Nucleus accumbens (tissue), 56 donors: Measurements from ENCODE around the gene JUNB.
"Not testable (repeated sequence)": the region's sequence is repeated elsewhere in the genome, so short reads cannot be mapped to it uniquely, and the experiment has no call there.

Experiments
- DNase-seq, 56 donors: peaks; one replicate each; lab custom pipeline; 2025; lab: John Stamatoyannopoulos, UW

Gene JUNB

DNA sequence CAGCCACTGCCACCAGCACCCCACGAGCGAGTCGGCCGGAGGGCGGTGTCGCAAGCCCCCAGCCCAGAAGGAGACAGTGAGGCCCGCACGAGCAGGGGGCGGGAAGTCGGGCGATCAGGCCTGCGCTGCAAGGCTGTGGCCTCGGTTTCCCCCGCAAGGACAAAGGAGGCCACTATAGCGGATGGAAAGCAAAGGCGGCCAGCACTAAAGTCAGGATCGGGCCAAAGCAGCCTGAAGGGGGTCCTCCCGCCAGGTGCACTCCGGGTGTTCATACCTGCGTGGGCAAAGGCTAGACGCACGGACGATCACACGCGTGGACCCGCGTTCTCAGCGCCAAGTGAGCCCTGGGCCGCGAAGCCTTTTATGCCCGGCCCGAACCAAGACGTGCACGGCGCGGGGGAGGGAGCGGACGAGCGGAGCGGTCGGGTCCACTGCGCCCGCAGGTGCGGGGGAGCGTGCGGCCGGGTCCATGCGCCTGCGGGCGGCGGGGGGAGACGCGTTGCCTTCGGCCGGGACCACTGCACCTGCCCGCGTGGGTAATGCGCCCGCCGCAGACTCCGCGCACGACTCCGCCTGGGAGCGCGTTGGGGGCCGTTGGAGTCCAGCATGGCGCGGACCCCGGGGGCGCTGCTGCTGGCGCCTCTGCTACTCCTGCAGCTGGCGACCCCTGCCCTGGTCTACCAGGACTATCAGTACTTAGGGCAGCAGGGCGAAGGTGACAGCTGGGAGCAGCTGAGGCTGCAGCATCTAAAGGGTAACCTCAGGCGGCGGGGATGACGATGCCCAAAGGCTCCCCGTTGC, 10.4 kb downstream of the JUNB start, which contains the start of the genes PRDX2 and THSD8:
TSS of gene PRDX2 (minus strand) at position 335 of the 801 bp plus-strand sequence. CDS start 539 bp downstream, outside the sequence.
TSS of gene THSD8 (plus strand) at position 604 of the 801 bp plus-strand sequence. CDS start at position 607, 3 bp downstream.
- peak in 50 of 56 donors; percentile 16 to 88 (median 67) for DNase-seq

DNA sequence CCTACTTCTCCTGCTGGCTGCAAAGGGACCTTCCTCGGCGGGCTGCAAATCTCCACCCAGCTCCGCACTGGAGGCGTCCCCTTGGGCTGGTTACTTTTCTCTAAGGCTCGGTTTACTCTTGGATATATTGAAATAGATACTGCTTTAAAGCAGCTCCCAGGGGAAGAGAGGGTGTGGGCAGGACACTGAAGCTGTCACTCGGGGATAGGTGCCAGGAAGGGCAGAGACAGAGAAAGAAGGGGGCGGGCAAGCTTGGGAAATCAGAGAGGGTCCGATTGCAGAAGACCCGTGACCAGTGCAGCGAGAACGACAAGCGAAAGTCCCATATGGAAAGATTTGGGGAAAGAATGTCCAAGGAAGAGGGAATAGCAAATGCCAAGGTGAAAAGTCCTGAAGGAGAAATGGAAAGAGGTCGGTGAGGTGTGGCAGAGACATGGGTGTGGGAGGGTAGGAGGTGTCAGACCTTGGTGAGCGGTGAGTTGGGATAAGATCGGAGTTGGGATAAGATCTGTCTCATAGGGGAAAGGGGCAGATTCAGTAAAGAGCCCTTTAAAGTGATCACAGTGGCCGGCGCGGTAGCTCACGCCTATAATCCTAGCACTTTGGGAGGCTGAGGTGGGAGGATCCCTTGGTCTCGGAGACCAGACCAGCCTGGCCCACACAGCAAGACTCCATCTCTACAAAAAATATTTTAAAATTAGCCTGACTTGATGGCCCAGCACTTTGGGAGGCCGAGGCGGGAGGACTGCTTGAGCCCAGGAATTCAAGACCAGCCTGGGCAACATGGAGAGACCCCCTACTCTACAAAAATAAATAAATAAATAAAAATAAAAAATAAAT, 11.2 kb downstream of the JUNB start:
- peak in 3 of 56 donors; percentile 23 to 49 (median 41) for DNase-seq

DNA sequence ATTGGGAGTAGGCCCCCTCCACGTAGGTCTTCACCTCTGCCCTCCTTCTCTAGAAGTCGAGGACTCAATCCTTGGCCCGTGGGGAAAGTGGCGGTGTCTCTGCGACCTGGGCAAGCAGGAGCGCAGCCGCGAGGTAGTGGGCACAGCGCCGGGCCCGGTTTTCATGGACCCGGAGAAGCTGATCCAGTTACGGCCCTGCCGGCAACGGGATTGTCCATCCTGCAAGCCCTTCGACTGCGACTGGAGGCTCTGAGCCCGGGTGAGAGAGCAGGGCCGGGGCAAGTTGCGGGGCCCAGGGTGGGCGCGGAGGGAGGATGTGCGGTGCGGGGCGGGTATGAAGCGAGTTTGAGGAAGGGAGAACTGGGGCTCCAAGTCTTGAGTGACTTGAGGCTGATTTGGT, 12.8 kb downstream of the JUNB start:
- DNase-seq = no peak

DNA sequence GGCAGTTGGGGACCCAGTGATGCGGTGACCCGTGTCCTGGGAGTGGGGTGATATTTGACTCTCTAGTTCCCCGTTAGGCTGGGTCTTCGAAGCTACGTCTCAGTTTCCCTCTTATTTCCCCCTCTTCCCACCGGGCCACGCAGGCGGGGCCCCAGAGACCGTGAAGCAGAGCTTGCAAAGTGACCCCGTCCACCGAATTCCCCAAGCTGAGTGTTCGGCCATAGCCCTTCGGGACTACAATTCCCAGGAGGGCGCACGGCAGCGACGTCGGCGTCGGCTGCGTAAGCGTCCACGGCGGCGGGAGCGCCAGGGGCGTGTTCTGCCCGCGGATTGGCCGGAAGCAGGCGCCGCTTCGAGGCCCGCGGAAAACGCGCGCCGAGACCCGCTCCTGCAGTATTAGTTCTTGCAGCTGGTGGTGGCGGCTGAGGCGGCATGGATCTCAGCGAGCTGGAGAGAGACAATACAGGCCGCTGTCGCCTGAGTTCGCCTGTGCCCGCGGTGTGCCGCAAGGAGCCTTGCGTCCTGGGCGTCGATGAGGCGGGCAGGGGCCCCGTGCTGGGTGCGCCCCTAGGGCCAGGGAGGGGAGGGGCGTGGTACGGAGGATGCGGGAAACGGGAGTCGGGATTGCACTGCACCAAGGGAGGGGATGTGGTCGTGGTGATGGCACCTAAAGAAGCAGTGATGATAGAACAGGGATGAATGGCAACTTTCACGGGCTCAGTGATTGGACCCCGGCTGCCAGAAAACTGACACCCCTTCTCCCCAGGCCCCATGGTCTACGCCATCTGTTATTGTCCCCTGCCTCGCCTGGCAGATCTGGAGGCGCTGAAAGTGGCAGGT, 15.2 kb downstream of the JUNB start, which contains the start of gene RNASEH2A:
TSS of gene RNASEH2A (plus strand) at position 343 of the 840 bp plus-strand sequence. CDS start at position 433, 90 bp downstream.
- DNase-seq = peak in 53 of 56 donors; percentile 45 to 92 (median 79)

DNA sequence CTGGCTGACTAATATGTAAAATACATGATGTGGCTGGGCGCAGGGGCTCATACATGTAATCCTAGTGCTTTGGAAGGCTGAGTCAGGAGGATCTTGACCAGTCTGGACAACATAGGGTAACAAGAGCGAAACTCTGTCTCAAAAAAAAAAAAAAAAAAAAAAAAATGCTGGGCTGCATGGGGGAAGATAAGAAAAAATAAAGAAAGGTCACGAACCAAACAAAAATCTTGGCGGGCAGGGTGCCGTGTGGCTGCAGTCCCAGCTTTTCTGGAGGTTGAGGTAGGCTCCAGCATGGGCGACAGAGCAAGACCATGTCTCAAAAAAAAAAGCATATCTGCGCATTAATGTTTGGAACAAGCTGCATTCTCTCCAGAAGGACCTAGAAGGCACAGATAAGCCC, 23.8 kb downstream of the JUNB start:
- no peak for DNase-seq

DNA sequence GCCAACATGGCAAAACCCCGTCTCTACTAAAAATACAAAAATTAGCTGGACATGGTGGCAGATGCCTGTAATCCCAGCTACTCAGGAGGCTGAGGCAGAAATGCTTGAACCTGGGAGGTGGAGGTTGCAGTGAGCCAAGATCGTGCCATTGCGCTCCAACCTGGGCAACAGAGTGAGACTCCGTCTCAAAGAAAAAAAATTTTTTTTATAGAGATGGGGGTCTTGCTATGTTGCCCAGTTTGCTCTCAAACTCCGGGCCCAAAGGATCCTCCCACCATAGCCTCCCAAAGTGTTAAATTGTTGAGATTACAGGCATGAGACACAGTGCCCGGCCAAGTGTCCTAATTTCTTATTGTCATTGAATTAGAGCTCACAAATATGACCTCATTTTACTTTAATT, 25.9 kb downstream of the JUNB start:
- not testable (repeated sequence) for DNase-seq

DNA sequence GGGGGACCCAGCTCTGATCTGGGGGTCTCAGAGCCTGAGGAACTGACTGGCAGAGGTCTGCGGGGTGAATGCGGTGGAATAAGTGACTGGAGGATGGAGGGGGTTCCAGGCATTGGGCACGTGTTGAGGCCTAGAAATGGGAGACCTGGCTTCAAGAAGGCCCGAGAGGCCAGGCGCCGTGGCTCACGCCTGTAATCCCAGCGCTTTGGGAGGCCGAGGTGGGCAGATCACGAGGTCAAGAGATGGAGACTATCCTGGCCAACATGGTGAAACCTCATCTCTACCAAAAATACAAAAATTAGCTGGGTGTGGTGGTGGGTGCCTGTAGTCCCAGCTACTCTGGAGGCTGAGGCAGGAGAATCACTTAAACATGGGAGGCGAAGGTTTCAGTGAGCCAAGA, 26.5 kb downstream of the JUNB start:
- not testable (repeated sequence) for DNase-seq

DNA sequence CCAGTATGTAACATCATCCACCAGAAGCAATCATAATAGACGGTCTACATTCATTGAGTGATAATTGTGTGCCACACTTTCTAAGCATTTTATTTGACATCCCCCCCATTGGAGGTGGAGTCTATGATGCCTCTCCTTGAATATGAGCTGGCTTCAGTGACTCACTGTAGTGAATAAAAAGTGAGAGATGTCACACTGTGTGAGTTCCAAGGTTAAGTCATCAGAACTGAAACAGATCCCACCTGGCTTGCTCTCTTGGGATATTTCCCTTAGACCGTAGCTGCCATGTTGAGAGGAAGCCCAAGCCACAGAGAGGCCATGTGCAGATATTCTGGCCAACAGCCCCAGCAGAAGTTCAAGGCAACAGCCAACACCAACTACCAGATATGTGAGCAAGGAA, 30.5 kb downstream of the JUNB start:
- DNase-seq = no peak

DNA sequence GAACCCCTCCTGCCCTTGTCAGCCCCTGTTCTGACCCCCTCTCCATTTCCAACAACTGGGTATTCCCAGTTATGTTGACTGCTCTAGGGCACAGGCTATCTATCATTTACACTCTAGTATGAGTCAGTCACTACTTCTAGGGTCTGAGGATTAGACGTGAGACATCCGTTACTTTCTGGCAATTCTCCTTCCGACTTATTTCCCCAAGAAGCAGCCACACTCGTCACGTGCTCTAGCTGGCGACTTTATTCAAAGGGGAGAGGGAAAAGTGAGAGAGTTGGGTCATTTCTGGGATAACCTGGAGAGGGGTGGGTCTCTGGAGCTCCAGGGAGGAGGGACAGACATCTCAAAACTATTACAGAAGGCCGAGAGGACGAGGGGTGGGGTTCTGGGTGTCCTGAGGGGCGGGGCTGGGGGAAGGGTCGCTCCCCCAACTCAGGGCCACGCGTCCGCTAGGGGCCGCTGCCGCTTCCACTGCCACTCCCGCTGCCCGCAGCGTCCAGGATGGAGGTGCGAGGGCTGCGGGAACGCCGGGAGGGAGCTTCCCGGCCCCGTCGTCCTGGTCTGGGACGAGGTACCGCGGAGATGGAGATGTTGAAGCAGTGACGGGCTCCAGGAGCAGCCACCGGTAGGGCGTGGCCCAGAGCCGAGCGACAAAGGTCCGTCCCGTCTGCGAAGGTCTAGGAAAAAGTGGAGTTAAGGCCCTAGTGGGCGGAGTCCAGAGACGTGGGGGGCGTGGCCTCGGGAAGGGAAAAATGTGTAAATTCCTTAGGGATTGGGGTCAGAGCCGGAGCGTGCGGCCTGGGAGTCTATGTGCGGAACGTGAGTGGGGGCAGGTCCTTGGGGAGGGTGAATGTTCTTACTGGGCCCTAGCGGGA, 34.2 kb downstream of the JUNB start:
- no peak for DNase-seq

DNA sequence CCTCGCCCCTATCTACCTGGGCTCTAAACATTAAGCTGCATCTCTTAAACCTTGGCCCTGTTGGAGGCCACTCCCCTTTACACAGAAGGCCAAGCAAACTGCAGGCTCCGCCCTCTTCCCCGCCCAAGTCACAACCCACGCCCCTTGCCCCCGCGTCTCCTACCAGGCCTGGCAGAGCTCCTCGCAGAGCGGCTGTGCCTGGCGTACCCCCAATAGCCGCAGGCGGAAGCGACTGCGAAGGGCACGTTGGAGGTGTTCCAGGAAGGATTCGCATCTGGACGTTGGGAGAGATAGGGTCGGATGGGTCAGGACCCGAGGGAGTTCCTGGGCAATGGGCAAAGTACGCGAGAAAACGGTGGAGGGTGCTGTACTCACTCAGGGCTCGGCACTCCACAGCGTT, 37.2 kb downstream of the JUNB start:
- peak in 2 of 56 donors; percentile 3 to 20 for DNase-seq

DNA sequence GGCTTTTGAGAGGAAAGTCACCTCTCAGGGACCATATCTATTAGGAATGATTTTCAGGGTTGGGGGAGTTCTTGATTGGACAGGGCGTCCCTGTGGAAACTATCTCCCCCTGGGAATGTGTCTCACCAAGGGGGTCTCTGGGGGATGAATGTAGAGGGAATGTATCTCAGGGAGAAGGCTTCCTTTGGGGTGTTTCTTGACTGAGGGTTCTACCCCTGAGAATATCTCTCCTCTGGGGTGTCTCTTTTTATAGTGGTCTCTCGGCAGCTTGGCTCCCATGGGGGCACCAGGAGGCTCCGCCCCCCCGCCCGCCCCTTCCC, 42.1 kb downstream of the JUNB start:
- no peak for DNase-seq

DNA sequence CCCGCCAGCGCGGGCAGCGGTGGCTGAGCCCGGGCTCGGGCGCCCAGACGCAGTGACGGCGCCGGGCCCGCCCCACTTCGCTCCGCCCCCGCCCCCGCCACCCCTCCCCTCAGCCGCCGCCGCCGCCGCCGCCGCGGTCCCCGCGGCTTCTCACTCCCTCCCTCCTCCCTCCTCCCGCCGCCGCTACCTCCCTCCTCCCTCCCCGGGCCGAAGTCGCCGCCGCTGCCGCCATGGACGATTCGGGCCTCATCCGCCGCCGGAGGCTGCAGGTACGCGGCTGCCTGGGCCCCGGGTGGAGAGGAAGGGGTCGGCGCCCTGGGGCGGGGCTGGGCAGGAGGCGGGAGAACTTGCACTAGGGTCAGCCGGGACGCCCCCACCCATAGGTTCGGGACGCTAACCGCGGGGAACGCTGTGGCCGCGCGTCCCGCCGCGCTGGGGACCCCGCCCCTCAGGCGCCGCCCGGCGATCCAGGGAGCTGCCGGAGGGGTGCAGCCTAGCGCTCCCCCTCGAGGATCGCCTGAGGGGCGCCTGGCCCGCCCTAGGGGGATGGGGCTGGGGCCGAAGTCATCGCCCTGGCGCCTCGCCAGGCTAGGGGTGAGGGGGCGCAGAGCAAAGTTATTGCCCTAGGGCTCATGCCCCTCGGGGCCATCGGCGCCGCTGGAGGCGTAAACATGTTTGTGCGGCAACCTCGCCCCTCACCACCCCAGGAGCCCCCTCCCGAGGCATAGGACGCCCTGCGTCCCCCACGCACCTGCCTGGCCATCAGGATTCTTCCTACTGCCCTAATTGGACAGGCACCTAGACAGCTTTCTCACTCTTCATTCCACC, 42.7 kb downstream of the JUNB start:
- peak in 6 of 56 donors; percentile 6 to 44 (median 12) for DNase-seq

DNA sequence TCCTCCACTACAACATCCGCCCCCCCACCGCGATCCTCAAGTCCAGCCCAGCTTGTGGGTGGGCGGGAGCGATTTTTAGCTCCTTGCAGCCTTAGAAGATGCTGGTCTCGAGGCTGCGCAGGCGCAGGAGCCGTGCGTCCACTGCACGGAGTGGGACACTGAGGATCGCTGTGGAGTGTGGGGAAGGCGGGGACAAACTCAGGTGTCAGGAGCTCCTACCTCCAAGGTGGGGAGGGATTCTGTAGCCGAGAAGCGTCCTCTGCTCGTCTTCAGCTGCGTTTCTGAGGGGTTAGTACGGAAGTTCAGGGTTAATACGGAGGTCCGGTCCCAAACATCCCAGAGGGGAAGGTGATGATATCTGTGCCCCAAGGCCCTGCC, 43.3 kb downstream of the JUNB start, which contains the start of gene RTBDN:
TSS of gene RTBDN (minus strand) at position 14 of the 378 bp plus-strand sequence. CDS start 4,600 bp downstream, outside the sequence.
- no peak for DNase-seq

DNA sequence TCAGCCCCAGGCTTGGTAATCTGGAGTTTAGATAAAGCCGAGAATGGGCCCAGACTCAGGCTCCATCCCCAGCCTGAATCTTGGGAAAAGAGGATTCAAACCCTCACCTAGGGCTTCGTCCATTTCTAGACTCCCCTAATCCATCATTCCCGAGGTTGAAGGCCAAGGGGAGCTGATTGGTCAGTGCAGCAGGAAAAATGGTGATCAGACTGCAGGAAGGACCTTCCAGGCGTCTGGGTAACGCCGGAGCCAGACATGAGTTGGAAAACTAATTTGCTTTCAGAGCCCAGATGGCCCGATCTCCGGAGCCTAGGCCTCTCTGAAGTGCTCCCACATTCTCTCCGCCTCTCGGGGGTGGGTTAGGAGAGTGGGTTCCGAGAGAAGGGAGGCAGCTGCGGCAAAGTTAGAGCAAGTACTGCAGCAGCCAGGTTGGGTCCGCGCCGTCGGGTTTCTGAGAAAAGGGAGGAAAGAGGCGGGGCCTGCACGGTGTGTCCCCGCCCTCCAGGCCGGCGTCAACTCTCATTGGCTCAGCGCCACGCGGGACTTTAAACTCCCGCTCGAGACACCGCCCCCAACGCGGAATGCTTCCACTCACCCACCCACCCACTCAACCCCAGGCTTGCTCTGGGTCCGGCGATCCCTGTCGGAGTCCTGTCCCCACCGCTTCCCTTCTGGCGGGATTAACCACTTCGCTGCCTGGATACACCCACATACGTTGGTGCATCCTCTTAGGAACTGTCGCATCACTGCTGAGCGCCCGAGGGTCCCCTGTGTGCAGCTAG, 43.9 kb downstream of the JUNB start:
- DNase-seq = peak in 4 of 56 donors; percentile 6 to 39 (median 16)

DNA sequence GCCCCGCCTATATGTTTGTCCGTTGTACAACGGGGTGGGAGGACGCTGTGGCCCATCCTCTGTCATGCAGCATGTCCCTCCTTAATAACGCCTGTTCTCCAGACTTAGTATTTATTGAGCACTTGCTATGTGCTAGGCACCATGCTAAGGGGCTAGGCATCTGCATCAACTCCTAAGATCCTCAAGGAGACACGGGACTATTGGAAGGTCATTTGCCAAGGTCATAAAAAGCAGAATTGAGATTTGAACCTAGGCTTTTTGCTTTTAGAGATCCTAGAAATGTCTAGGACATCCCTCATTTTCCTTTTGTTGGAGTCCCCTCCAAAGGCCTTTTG, 45.2 kb downstream of the JUNB start:
- no peak for DNase-seq

DNA sequence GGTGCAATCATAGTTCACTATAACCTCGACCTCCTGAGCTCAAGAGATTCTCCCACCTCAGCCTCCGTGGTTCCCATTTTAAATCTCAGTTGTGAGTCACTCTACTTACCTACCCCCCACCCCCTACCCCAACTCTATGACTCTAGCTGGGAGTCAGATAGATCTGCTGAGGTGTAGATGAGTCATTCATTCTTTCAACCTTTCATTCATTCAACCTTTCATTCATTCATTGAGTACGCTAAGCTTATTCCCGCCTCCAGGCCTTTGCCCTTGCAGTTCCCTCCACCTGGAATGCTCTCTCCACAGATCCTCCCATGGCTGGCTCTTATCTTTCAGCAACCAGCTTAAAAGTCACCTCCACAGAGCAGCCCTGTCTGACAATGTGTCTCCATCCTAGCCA, 45.9 kb downstream of the JUNB start:
- DNase-seq = peak in 4 of 56 donors; percentile 11 to 15 (median 14)

DNA sequence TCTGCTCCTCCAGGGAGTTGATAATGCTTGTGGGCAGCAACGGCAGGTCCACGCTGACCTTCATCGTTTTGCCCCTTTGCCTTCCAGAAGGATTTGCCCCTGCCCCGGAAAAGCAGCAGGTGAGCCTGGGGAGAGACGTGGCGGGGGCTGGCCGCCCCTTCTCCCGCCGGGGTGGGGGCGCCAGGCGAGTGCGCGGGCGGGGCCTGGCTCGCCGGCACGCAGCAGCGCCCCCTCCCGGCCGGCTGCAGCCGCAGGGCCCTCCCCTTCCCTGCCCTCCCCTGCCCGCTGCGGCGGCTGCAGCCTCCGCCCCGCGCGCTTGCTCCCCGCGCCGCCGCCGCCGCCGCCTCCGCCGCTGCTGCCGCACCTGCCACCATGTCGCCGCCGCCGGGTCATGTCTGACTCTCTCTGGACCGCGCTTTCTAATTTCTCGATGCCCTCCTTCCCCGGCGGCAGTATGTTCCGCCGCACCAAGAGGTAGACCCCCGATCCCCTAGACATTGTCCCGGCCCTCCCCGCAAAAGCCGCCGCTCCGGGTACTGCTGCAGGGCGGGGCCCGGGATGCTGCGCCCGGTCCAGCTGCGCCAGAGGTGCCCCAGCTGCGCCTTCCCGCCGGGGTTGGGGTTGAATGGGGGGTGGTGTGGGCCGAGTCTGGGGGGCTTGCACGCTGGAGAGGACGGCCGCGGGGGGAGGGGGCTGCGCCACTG, 47.0 kb downstream of the JUNB start, which contains the start of gene MAST1:
TSS of gene MAST1 (plus strand) at position 334 of the 704 bp plus-strand sequence. CDS start at position 392, 58 bp downstream.
- DNase-seq = peak in 17 of 56 donors; percentile 5 to 55 (median 22)
